H9 (cell line): Measurements from ENCODE around the gene EPC1. TPM values are rescaled to one million over a fixed set of nuclear protein-coding genes. Genes with fewer than 3 reads are reported as not detected.

Source experiments
- DNase-seq: peaks from one replicate; pipeline ENCODE4 v3.0.0-alpha.2; 2017
- H2AFZ ChIP-seq: one replicate; pipeline ENCODE4 v1.6.1; 2013; ENCODE audit warnings: mild to moderate bottlenecking, low read length, control low read depth, moderate library complexity
- H2AK5ac ChIP-seq: 2 replicates; pipeline ENCODE4 v1.6.1; 2013; ENCODE audit warnings: low read length, control low read depth, mixed read lengths; ENCODE audit not compliant: insufficient read length
- H2BK120ac ChIP-seq: one replicate; pipeline ENCODE4 v1.6.1; 2013; ENCODE audit warnings: low read depth, mild to moderate bottlenecking, low read length, control low read depth, inconsistent platforms; ENCODE audit not compliant: poor library complexity, severe bottlenecking
- H2BK12ac ChIP-seq: 2 replicates; pipeline ENCODE4 v1.6.1; 2013; ENCODE audit warnings: low read length, control low read depth, mixed read lengths, low read depth; ENCODE audit not compliant: insufficient read length
- H2BK15ac ChIP-seq: 2 replicates; pipeline ENCODE4 v1.6.1; 2013; ENCODE audit warnings: low read depth, low read length, control low read depth
- H2BK20ac ChIP-seq: one replicate; pipeline ENCODE4 v1.6.1; 2013; ENCODE audit warnings: low read depth, mild to moderate bottlenecking, low read length, control low read depth, inconsistent platforms; ENCODE audit not compliant: poor library complexity, severe bottlenecking
- H2BK5ac ChIP-seq: 2 replicates; pipeline ENCODE4 v1.6.1; 2013; ENCODE audit warnings: low read length, control low read depth, mixed read lengths; ENCODE audit not compliant: insufficient read length
- H3K14ac ChIP-seq: 2 replicates; pipeline ENCODE4 v1.6.1; 2013; ENCODE audit warnings: low read length, control low read depth; ENCODE audit not compliant: insufficient read depth
- H3K18ac ChIP-seq: 2 replicates; pipeline ENCODE4 v1.6.1; 2013; ENCODE audit warnings: low read depth, mild to moderate bottlenecking, mixed read lengths, low read length, control low read depth; ENCODE audit not compliant: insufficient read length
- H3K23ac ChIP-seq: 2 replicates; pipeline ENCODE4 v1.6.1; 2013; ENCODE audit warnings: low read length, control low read depth, mixed read lengths, low read depth; ENCODE audit not compliant: insufficient read length
- H3K23me2 ChIP-seq: 2 replicates; pipeline ENCODE4 v1.6.1; 2013; ENCODE audit warnings: low read depth, mild to moderate bottlenecking, mixed read lengths, low read length, control low read depth; ENCODE audit not compliant: insufficient read length, poor library complexity, severe bottlenecking
- H3K27ac ChIP-seq: 2 replicates; pipeline ENCODE4 v1.5.1; 2013; ENCODE audit warnings: low read length, control low read depth, mixed read lengths, low read depth; ENCODE audit not compliant: insufficient read length
- H3K27me3 ChIP-seq: 2 replicates; pipeline ENCODE4 v1.6.1; 2013; ENCODE audit warnings: low read length, control low read depth, inconsistent platforms; ENCODE audit not compliant: insufficient read depth
- H3K4ac ChIP-seq: 2 replicates; pipeline ENCODE4 v1.6.1; 2013; ENCODE audit warnings: low read depth, mild to moderate bottlenecking, control low read depth, inconsistent platforms, low read length, moderate library complexity
- H3K4me1 ChIP-seq: 2 replicates; pipeline ENCODE4 v1.6.1; 2013; ENCODE audit warnings: low read length, control low read depth, inconsistent platforms; ENCODE audit not compliant: insufficient read depth
- H3K4me2 ChIP-seq: 2 replicates; pipeline ENCODE4 v1.6.1; 2013; ENCODE audit warnings: low read length, control low read depth, mixed read lengths; ENCODE audit not compliant: insufficient read length, insufficient read depth
- H3K56ac ChIP-seq: 2 replicates; pipeline ENCODE4 v1.6.1; 2013; ENCODE audit warnings: low read depth, mild to moderate bottlenecking, mixed read lengths, low read length, control low read depth; ENCODE audit not compliant: insufficient read length
- H3K79me1 ChIP-seq: 2 replicates; pipeline ENCODE4 v1.6.1; 2013; ENCODE audit warnings: low read depth, mild to moderate bottlenecking, moderate library complexity, low read length, control low read depth, inconsistent platforms; ENCODE audit not compliant: insufficient read depth, poor library complexity, severe bottlenecking
- H3K79me2 ChIP-seq: 2 replicates; pipeline ENCODE4 v1.6.1; 2013; ENCODE audit warnings: low read length, control low read depth, inconsistent platforms; ENCODE audit not compliant: insufficient read depth
- H3K9ac ChIP-seq: 2 replicates; pipeline ENCODE4 v1.6.1; 2013; ENCODE audit warnings: low read length, control low read depth, mixed read lengths; ENCODE audit not compliant: insufficient read length; ENCODE audit errors: extremely low read depth
- H3K9me3 ChIP-seq: one replicate; pipeline ENCODE4 v1.6.1; 2013; ENCODE audit warnings: low read depth, low read length, inconsistent platforms; ENCODE audit not compliant: control insufficient read depth
- H3T11ph ChIP-seq: one replicate; pipeline ENCODE4 v1.6.1; 2013; ENCODE audit warnings: mild to moderate bottlenecking, low read length, control low read depth, inconsistent platforms
- H4K20me1 ChIP-seq: one replicate; pipeline ENCODE4 v1.6.1; 2013; ENCODE audit not compliant: control insufficient read depth, insufficient read length, insufficient read depth
- H4K5ac ChIP-seq: 2 replicates; pipeline ENCODE4 v1.6.1; 2013; ENCODE audit warnings: low read depth, mild to moderate bottlenecking, mixed read lengths, low read length, control low read depth; ENCODE audit not compliant: insufficient read length
- H4K8ac ChIP-seq: replicated peaks from 2 replicates; pipeline ENCODE4 v1.6.1; 2013; ENCODE audit warnings: low read length, control low read depth, mixed read lengths, low read depth; ENCODE audit not compliant: insufficient read length
- H4K91ac ChIP-seq: 2 replicates; pipeline ENCODE4 v1.6.1; 2013; ENCODE audit warnings: low read depth, mild to moderate bottlenecking, moderate library complexity, mixed read lengths, low read length, control low read depth; ENCODE audit not compliant: insufficient read length
- H3K27ac Mint-ChIP-seq, 3 experiments: 2 replicates in 2 of 3; 3 replicates in 1 of 3; pipeline ENCODE4 v1.8.0; 2020 to 2021; ENCODE audit warnings: mixed read lengths in 3 of 3, mild to moderate bottlenecking in 1 of 3, moderate library complexity in 1 of 3
- H3K27me3 Mint-ChIP-seq: 2 replicates; pipeline ENCODE4 v1.8.0; 2021; ENCODE audit warnings: low read depth, mild to moderate bottlenecking, moderate library complexity, mixed read lengths
- H3K36me3 Mint-ChIP-seq, 3 experiments: 2 replicates in 2 of 3; 3 replicates in 1 of 3; pipeline ENCODE4 v1.8.0; 2020 to 2021; ENCODE audit warnings: low read depth in 3 of 3, mixed read lengths in 3 of 3; ENCODE audit not compliant: insufficient read depth in 1 of 3
- H3K4me1 Mint-ChIP-seq, 2 experiments: 2 replicates each; pipeline ENCODE4 v1.8.0; 2020; ENCODE audit warnings: mixed read lengths in 2 of 2
- H3K4me3 Mint-ChIP-seq, 2 experiments: 2 replicates in 1 of 2; 3 replicates in 1 of 2; pipeline ENCODE4 v1.8.0; 2020 to 2021; ENCODE audit warnings: mild to moderate bottlenecking in 2 of 2, mixed read lengths in 2 of 2, moderate library complexity in 1 of 2
- H3K9me3 Mint-ChIP-seq, 2 experiments: 2 replicates in 1 of 2; 3 replicates in 1 of 2; pipeline ENCODE4 v1.8.0; 2020; ENCODE audit warnings: mild to moderate bottlenecking in 2 of 2, mixed read lengths in 2 of 2, moderate library complexity in 1 of 2
- WGBS: extraction: QIAGEN DNeasy Blood & Tissue Kit; methylation state at CpG from one replicate; pipeline ENCODE4 v1.1.7; 2013; ENCODE audit warnings: missing lambda C conversion rate, low lambda C conversion rate, mixed read lengths; ENCODE audit not compliant: insufficient read length; ENCODE audit errors: extremely low coverage; 5-methylcytosine and 5-hydroxymethylcytosine counted together
- total RNA-seq: library from RNA; stranded (reverse); gene quantifications from 2 replicates; pipeline ENCODE4 v1.2.1, GENCODE V29; 2021
- TF ChIP-seq, protein P1 (sequence below): fragments of 200-600 bp; sonication (generic); conservative IDR thresholded peaks from 3 replicates; pipeline ENCODE4 v1.8.0; 2021; ENCODE audit warnings: antibody characterized with exemption, mild to moderate bottlenecking

The EPC1 gene
- total RNA-seq, 1 experiment from 2014 or later, result 32.5 TPM

DNA sequence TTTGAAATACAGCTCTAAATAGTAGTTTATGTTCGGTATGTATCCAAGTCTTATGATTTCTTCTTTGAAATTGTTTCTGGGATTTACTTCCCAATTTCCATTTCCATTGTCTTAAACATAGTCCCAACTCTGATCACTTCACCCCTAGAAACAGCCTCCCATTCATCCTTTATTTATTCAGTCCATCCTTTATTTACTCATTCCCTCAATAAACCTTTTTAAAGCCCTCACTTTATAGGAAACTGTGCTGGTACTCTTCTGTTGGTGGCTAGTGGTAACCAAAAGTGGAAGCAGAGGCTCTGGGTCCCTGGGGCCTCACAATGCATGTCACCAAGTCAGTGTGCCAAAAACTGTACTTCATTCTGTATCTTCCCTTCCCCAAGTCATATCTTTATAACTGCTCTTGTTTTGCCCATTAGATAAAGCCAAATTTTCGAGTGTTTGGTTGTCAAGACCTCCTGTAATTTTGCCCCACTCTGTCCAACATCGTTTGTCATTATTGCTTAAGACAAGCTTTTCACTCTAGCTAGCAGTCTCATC lies 3.9 kb upstream of the EPC1 start:
- Histone ChIP-seq H4K20me1 (no peaks in the 10 kb centered on the region), H2BK20ac (no peak overlapping the region), H3K9ac (no peak overlapping the region), H2BK12ac (no peak overlapping the region), H3K23ac (no peak overlapping the region), H3K27me3 (no peaks in the 10 kb centered on the region), H3K79me1 (no peaks in the 10 kb centered on the region), H3K56ac (no peak overlapping the region), H2BK120ac (no peak overlapping the region), H4K8ac (no peak overlapping the region), H2BK5ac (no peak overlapping the region), H2AK5ac (no peak overlapping the region), H3T11ph (no peak overlapping the region), H3K23me2 (peaks cover 2% of the 10 kb centered on the region), H4K5ac (no peak overlapping the region), H3K27ac (no peak overlapping the region), H4K91ac (no peak overlapping the region), H3K79me2 (no peaks in the 10 kb centered on the region; the same call in 1 of the 2 replicates), H3K9me3 (no peaks in the 10 kb centered on the region), H3K4me1 (no peaks in the 10 kb centered on the region), H3K4me2 (no peak overlapping the region), H2AFZ (no peak overlapping the region), H3K4ac (no peak overlapping the region), H3K18ac (no peak overlapping the region), H3K14ac (no peak overlapping the region), H2BK15ac (no peak overlapping the region)
- Mint-ChIP-seq H3K27ac (no peak overlapping the region), H3K4me3 (no peak overlapping the region), H3K36me3 (peaks cover 8 to 16% (median 9%) of the 10 kb centered on the region in 3 experiments; a peak in 6 of 7 replicates), H3K27me3 (no peaks in the 10 kb centered on the region), H3K4me1 (peaks cover 20 to 31% of the 10 kb centered on the region in 2 experiments), H3K9me3 (peaks cover 6 to 11% of the 10 kb centered on the region in 2 experiments; a peak in 3 of 5 replicates)
- TF ChIP-seq, protein P1, sequence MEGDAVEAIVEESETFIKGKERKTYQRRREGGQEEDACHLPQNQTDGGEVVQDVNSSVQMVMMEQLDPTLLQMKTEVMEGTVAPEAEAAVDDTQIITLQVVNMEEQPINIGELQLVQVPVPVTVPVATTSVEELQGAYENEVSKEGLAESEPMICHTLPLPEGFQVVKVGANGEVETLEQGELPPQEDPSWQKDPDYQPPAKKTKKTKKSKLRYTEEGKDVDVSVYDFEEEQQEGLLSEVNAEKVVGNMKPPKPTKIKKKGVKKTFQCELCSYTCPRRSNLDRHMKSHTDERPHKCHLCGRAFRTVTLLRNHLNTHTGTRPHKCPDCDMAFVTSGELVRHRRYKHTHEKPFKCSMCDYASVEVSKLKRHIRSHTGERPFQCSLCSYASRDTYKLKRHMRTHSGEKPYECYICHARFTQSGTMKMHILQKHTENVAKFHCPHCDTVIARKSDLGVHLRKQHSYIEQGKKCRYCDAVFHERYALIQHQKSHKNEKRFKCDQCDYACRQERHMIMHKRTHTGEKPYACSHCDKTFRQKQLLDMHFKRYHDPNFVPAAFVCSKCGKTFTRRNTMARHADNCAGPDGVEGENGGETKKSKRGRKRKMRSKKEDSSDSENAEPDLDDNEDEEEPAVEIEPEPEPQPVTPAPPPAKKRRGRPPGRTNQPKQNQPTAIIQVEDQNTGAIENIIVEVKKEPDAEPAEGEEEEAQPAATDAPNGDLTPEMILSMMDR, result no peak
- no peak for DNase-seq
- WGBS, result no CpG with 5 or more reads among the region's 3 CpGs
